ENCODE data around the gene GARNL3. TPM values are rescaled to one million over a fixed set of nuclear protein-coding genes. Genes with fewer than 3 reads are reported as not detected.

GARNL3 gene
- total RNA-seq, 4 donors from 2014 or later: 4.7 to 29.3 (median 11.3) TPM

- no peak for TF ChIP-seq POLR2AphosphoS5 (IDR thresholded peaks at IDR 0.05)
- TF ChIP-seq EP300 (IDR thresholded peaks at IDR 0.05): no peak
- no peak for ATAC-seq
- Histone ChIP-seq H3K4me1 (peaks cover 7 to 55% (median 21%) of the 10 kb centered on the region in 3 donors), H3K27ac (peak overlapping the region in 2 of 4 donors; percentile 92 to 93), H3K36me3 (peaks cover 0 to 10% of the 10 kb centered on the region in 2 donors), H3K4me3 (peak overlapping the region in 1 of 2 donors; percentile 67), H3K9me3 (no peaks in the 10 kb centered on the region), H3K27me3 (no peaks in the 10 kb centered on the region)
- WGBS, 2 donors (ENCODE audit: low coverage in 1 of 2): 75% methylated on average over 6 of the region's 10 CpGs; no CpG with 5 or more reads in 1 of the 2 donors
These were observed 157.7 kb downstream of the GARNL3 start for GRCh38 chr9:127422133-127422782.

GRCh38 chr9:127422787-127423186, 158.2 kb downstream of the GARNL3 start:
- TF ChIP-seq EP300 (IDR thresholded peaks at IDR 0.05) (no peak), CTCF (IDR thresholded peaks at IDR 0.05) (no peak), POLR2A (IDR thresholded peaks at IDR 0.05) (no peak), POLR2AphosphoS5 (IDR thresholded peaks at IDR 0.05) (no peak)
- no peaks in the 10 kb centered on the region for H3K27me3 ChIP-seq
- H3K36me3 ChIP-seq: peaks cover 0 to 11% of the 10 kb centered on the region in 2 donors
- H3K4me3 ChIP-seq: peak overlapping the region in 1 of 2 donors; percentile 67
- H3K27ac ChIP-seq: peak overlapping the region in 3 of 4 donors; percentile 92 to 93 (median 92)
- H3K4me1 ChIP-seq: peaks cover 7 to 59% (median 21%) of the 10 kb centered on the region in 3 donors
- no peaks in the 10 kb centered on the region for H3K9me3 ChIP-seq
- 24% methylated on average over 4 of the region's 6 CpGs; no CpG with 5 or more reads in 1 of the 2 donors for WGBS, 2 donors (ENCODE audit: low coverage in 1 of 2)
- no peak for ATAC-seq

GRCh38 chr9:127423476-127423933, 158.9 kb downstream of the GARNL3 start:
- Histone ChIP-seq H3K36me3 (peaks cover 0 to 18% of the 10 kb centered on the region in 2 donors), H3K9me3 (no peaks in the 10 kb centered on the region), H3K4me1 (peaks cover 7 to 61% (median 21%) of the 10 kb centered on the region in 3 donors), H3K27me3 (no peaks in the 10 kb centered on the region), H3K4me3 (peak overlapping the region; percentile 59 to 67), H3K27ac (peak overlapping the region; percentile 59 to 93 (median 92))
- 0% methylated on average over 2 to 4 of the region's 9 CpGs for WGBS, 2 donors (ENCODE audit: low coverage in 1 of 2)
- TF ChIP-seq POLR2AphosphoS5 (IDR thresholded peaks at IDR 0.05) (no peak), CTCF (IDR thresholded peaks at IDR 0.05) (no peak), POLR2A (IDR thresholded peaks at IDR 0.05) (no peak), EP300 (IDR thresholded peaks at IDR 0.05) (no peak)
- ATAC-seq: peak; percentile 3

GRCh38 chr9:127423934-127424675, 159.5 kb downstream of the GARNL3 start, which contains the start of gene ZNF79:
TSS of gene ZNF79 (plus strand) at chr9:127424382. CDS start at chr9:127424788, 406 bp downstream.
- Histone ChIP-seq H3K4me1 (peaks cover 7 to 61% (median 21%) of the 10 kb centered on the region in 3 donors), H3K27me3 (no peaks in the 10 kb centered on the region), H3K4me3 (peak within 1 kb of the TSS; percentile 59 to 67), H3K9me3 (no peaks in the 10 kb centered on the region), H3K36me3 (peaks cover 0 to 19% of the 10 kb centered on the region in 2 donors), H3K27ac (peak within 1 kb of the TSS; percentile 59 to 93 (median 92))
- TF ChIP-seq EP300 (IDR thresholded peaks at IDR 0.05): no peak
- TF ChIP-seq POLR2AphosphoS5 (IDR thresholded peaks at IDR 0.05): peak; percentile 87
- TF ChIP-seq POLR2A (IDR thresholded peaks at IDR 0.05): peak; percentile 33 to 49
- peak in 1 of 4 experiments; percentile 20 for TF ChIP-seq CTCF (IDR thresholded peaks at IDR 0.05)
- 0 to 1% methylated on average over 20 to 42 of the region's 54 CpGs for WGBS, 2 donors (ENCODE audit: low coverage in 1 of 2)
- ATAC-seq: peak; percentile 98

GRCh38 chr9:127424676-127424999, 160.1 kb downstream of the GARNL3 start:
- Histone ChIP-seq H3K27me3 (no peaks in the 10 kb centered on the region), H3K4me3 (peak overlapping the region; percentile 59 to 67), H3K4me1 (peaks cover 7 to 61% (median 21%) of the 10 kb centered on the region in 3 donors), H3K27ac (peak overlapping the region; percentile 59 to 93 (median 92)), H3K36me3 (peaks cover 0 to 19% of the 10 kb centered on the region in 2 donors), H3K9me3 (no peaks in the 10 kb centered on the region)
- 1 to 3% methylated on average over 8 to 12 of the region's 13 CpGs for WGBS, 2 donors (ENCODE audit: low coverage in 1 of 2)
- ATAC-seq: no peak
- TF ChIP-seq POLR2A (IDR thresholded peaks at IDR 0.05): no peak
- no peak for TF ChIP-seq CTCF (IDR thresholded peaks at IDR 0.05)
- TF ChIP-seq EP300 (IDR thresholded peaks at IDR 0.05): no peak
- TF ChIP-seq POLR2AphosphoS5 (IDR thresholded peaks at IDR 0.05): no peak

All from gastroesophageal sphincter (tissue), 4 donors.